H1 (cell line): Measurements from ENCODE around the gene SEC63. TPM values are rescaled to one million over a fixed set of nuclear protein-coding genes. Genes with fewer than 3 reads are reported as not detected.
"Not testable (repeated sequence)": the region's sequence is repeated elsewhere in the genome, so short reads cannot be mapped to it uniquely, and the experiment has no call there.

ENCODE experiments used
- CTCF ChIA-PET: fragments of 300-600 bp; sonication (Branson Sonifier 250); formaldehyde crosslinking; loops from one replicate; lab custom pipeline; 2021; ENCODE audit not compliant: partially characterized antibody; lab: Charles Lee
- POLR2A ChIA-PET: fragments of 300-600 bp; sonication (Branson Sonifier 250); formaldehyde crosslinking; loops from one replicate; lab custom pipeline; 2021; ENCODE audit warnings: inconsistent platforms; ENCODE audit not compliant: partially characterized antibody; lab: Charles Lee
- DNase-seq, 2 experiments: peaks; one replicate each; pipeline versions ENCODE4 v3.0.0 to v3.0.0-alpha.2; 2010 to 2022; ENCODE audit warnings: low spot score in 2 of 2, low read depth in 1 of 2, mixed read lengths in 1 of 2
- FAIRE-seq: peaks from 2 replicates; lab custom pipeline; 2011; peaks lifted over from hg19 to GRCh38; lab: Jason Lieb, UNC
- H2AFZ ChIP-seq: 2 replicates; pipeline ENCODE4 v1.8.1; 2012; ENCODE audit warnings: low read length, inconsistent platforms
- H2AK5ac ChIP-seq: 2 replicates; pipeline ENCODE4 v1.6.1; 2013; ENCODE audit warnings: low read depth, low read length
- H2BK120ac ChIP-seq: replicated peaks from 2 replicates; pipeline ENCODE3; 2013; ENCODE audit warnings: low read depth, low read length, inconsistent platforms
- H2BK12ac ChIP-seq: 2 replicates; pipeline ENCODE4 v1.6.1; 2013; ENCODE audit warnings: low read depth, low read length
- H2BK15ac ChIP-seq: 2 replicates; pipeline ENCODE4 v1.6.1; 2013; ENCODE audit warnings: low read length
- H2BK20ac ChIP-seq: 2 replicates; pipeline ENCODE4 v1.6.1; 2013; ENCODE audit warnings: low read length
- H2BK5ac ChIP-seq: 2 replicates; pipeline ENCODE4 v1.6.1; 2013; ENCODE audit warnings: low read depth, low read length
- H3K14ac ChIP-seq: 2 replicates; pipeline ENCODE4 v1.6.1; 2013; ENCODE audit warnings: inconsistent platforms; ENCODE audit not compliant: insufficient read length
- H3K18ac ChIP-seq: 2 replicates; pipeline ENCODE4 v1.6.1; 2013; ENCODE audit warnings: low read length; ENCODE audit errors: extremely low read depth
- H3K23ac ChIP-seq: 2 replicates; pipeline ENCODE4 v1.6.1; 2013; ENCODE audit warnings: inconsistent platforms; ENCODE audit not compliant: insufficient read length
- H3K23me2 ChIP-seq: 2 replicates; pipeline ENCODE4 v1.6.1; 2013; ENCODE audit warnings: low read depth, low read length
- H3K27ac ChIP-seq: 2 replicates; pipeline ENCODE4 v1.6.1; 2011; ENCODE audit warnings: low read depth, low read length, inconsistent platforms
- H3K27me3 ChIP-seq, 4 experiments: replicated peaks in 1 of 4; 1 replicate in 1 of 4; 2 replicates in 3 of 4; pipeline versions ENCODE4 v1.6.1 to v1.8.1; 2011 to 2013; ENCODE audit warnings: low read length in 3 of 4, mild to moderate bottlenecking in 3 of 4, inconsistent platforms in 2 of 4, mixed read lengths in 2 of 4, moderate library complexity in 1 of 4; ENCODE audit not compliant: control insufficient read depth in 3 of 4, insufficient read depth in 3 of 4; ENCODE audit errors: extremely low read depth in 1 of 4
- H3K36me3 ChIP-seq, 4 experiments: 2 replicates each; pipeline versions ENCODE4 v1.6.1 to v1.8.1; 2011 to 2013; ENCODE audit warnings: mild to moderate bottlenecking in 4 of 4, low read length in 3 of 4, moderate library complexity in 2 of 4, control low read depth in 1 of 4, inconsistent platforms in 1 of 4; ENCODE audit not compliant: insufficient read depth in 4 of 4, control insufficient read depth in 2 of 4
- H3K4ac ChIP-seq: replicated peaks from 2 replicates; pipeline ENCODE3; 2013; ENCODE audit warnings: low read length, low read depth, mixed read lengths, inconsistent platforms; ENCODE audit not compliant: insufficient read length
- H3K4me1 ChIP-seq, 4 experiments: replicated peaks in 1 of 4; 1 replicate in 1 of 4; 2 replicates in 3 of 4; pipeline versions ENCODE4 v1.6.1 to v1.8.1; 2011 to 2013; ENCODE audit warnings: low read length in 3 of 4, inconsistent platforms in 2 of 4, mixed read lengths in 1 of 4; ENCODE audit not compliant: insufficient read depth in 4 of 4, control insufficient read depth in 3 of 4
- H3K4me2 ChIP-seq, 2 experiments: 2 replicates each; pipeline versions ENCODE4 v1.6.1 to v1.8.1; 2011 to 2013; ENCODE audit warnings: low read depth in 2 of 2, low read length in 2 of 2, control low read depth in 1 of 2, inconsistent platforms in 1 of 2, mild to moderate bottlenecking in 1 of 2; ENCODE audit not compliant: insufficient read depth in 1 of 2
- H3K4me3 ChIP-seq, 4 experiments: fragments of 200-600, 300-600 bp in 1 of 4; sonication (generic), shearing (Covaris generic), sonication (Bioruptor Twin) in 1 of 4; 2 replicates each; pipeline versions ENCODE4 v1.5.1 to v1.8.1; 2011 to 2016; ENCODE audit warnings: low read length in 4 of 4, low read depth in 3 of 4, control low read depth in 2 of 4, inconsistent platforms in 2 of 4, mild to moderate bottlenecking in 2 of 4, mixed read lengths in 1 of 4, moderate library complexity in 1 of 4; ENCODE audit not compliant: insufficient read depth in 2 of 4; ENCODE audit errors: extremely low read depth in 1 of 4
- H3K56ac ChIP-seq: replicated peaks from 2 replicates; pipeline ENCODE3; 2013; ENCODE audit warnings: low read depth, mild to moderate bottlenecking, mixed read lengths, low read length, inconsistent platforms; ENCODE audit not compliant: insufficient read length
- H3K79me1 ChIP-seq: 2 replicates; pipeline ENCODE4 v1.6.1; 2013; ENCODE audit warnings: low read depth, low read length, control low read depth
- H3K79me2 ChIP-seq, 2 experiments: 2 replicates each; pipeline versions ENCODE4 v1.6.1 to v1.8.1; 2012 to 2013; ENCODE audit warnings: low read length in 2 of 2, mild to moderate bottlenecking in 2 of 2, inconsistent platforms in 1 of 2; ENCODE audit not compliant: insufficient read depth in 2 of 2, control insufficient read depth in 1 of 2
- H3K9ac ChIP-seq, 4 experiments: replicated peaks in 1 of 4; 1 replicate in 1 of 4; 2 replicates in 3 of 4; pipeline versions ENCODE4 v1.6.1 to v1.8.1; 2011 to 2013; ENCODE audit warnings: low read depth in 3 of 4, low read length in 3 of 4, control low read depth in 2 of 4, mild to moderate bottlenecking in 2 of 4, moderate library complexity in 2 of 4, inconsistent platforms in 1 of 4; ENCODE audit errors: extremely low read depth in 1 of 4
- H3K9me3 ChIP-seq, 2 experiments: 2 replicates each; pipeline versions ENCODE4 v1.6.1 to v1.8.1; 2012 to 2013; ENCODE audit warnings: mild to moderate bottlenecking in 2 of 2, moderate library complexity in 2 of 2, control low read depth in 1 of 2, inconsistent platforms in 1 of 2, low read depth in 1 of 2, low read length in 1 of 2, mixed read lengths in 1 of 2; ENCODE audit not compliant: insufficient read depth in 2 of 2
- H4K20me1 ChIP-seq, 2 experiments: replicated peaks in 1 of 2; 2 replicates each; pipeline versions ENCODE3 to v1.8.1; 2011 to 2013; ENCODE audit warnings: inconsistent platforms in 2 of 2, low read length in 2 of 2, mild to moderate bottlenecking in 1 of 2; ENCODE audit not compliant: insufficient read depth in 2 of 2, control insufficient read depth in 1 of 2
- H4K5ac ChIP-seq: 2 replicates; pipeline ENCODE4 v1.6.1; 2013; ENCODE audit warnings: low read length, low read depth, mixed read lengths, inconsistent platforms; ENCODE audit not compliant: insufficient read length
- H4K8ac ChIP-seq: 2 replicates; pipeline ENCODE4 v1.8.0; 2013; ENCODE audit warnings: mild to moderate bottlenecking, moderate library complexity, low read length, inconsistent platforms; ENCODE audit not compliant: insufficient read depth; ENCODE audit errors: extremely low read depth
- H4K91ac ChIP-seq: replicated peaks from 2 replicates; pipeline ENCODE3; 2013; ENCODE audit warnings: low read length, mixed read lengths, inconsistent platforms; ENCODE audit not compliant: insufficient read length
- WGBS, 2 experiments: shearing (Covaris generic) in 1 of 2; methylation state at CpG; one replicate each; pipeline versions ENCODE4 v1.1.6 to v1.1.7; 2013 to 2015; ENCODE audit warnings: low lambda C conversion rate in 2 of 2, mixed read lengths in 2 of 2, inconsistent platforms in 1 of 2, low coverage in 1 of 2, missing lambda C conversion rate in 1 of 2; ENCODE audit not compliant: insufficient replicate concordance in 2 of 2, insufficient coverage in 1 of 2, insufficient read length in 1 of 2; ENCODE audit errors: extremely low coverage in 1 of 2, missing lambda C conversion rate in 1 of 2; 5-methylcytosine and 5-hydroxymethylcytosine counted together
- polyA plus RNA-seq, 7 experiments: library from polyadenylated mRNA; depleted of rRNA in 3 of 7; stranded (reverse) in 5 of 7; unstranded in 2 of 7; fragments of >200 nt in 5 of 7; fragments of 200-250 nt in 2 of 7; gene quantifications; 1 replicate in 5 of 7; 2 replicates in 1 of 7; 4 replicates in 1 of 7; pipeline versions ENCODE4 v1.2.1 to v1.2.3, GENCODE V29; 2011 to 2013; ENCODE audit warnings: missing spikeins in 2 of 7, mixed read lengths in 2 of 7
- total RNA-seq: library from RNA; stranded (reverse); fragmentation: NEBNext Ultra II Directional; extraction: Animal tissue kit (Norgen Biotek cat#: 25700); gene quantifications from 2 replicates; pipeline ENCODE4 v1.2.1, GENCODE V29; 2021

Gene SEC63
- total and polyA plus RNA-seq, 2 of the 8 experiments (the other 6 are each of a cell fraction or from before 2014, with no cell fraction given): 17.3 to 121 TPM

DNA sequence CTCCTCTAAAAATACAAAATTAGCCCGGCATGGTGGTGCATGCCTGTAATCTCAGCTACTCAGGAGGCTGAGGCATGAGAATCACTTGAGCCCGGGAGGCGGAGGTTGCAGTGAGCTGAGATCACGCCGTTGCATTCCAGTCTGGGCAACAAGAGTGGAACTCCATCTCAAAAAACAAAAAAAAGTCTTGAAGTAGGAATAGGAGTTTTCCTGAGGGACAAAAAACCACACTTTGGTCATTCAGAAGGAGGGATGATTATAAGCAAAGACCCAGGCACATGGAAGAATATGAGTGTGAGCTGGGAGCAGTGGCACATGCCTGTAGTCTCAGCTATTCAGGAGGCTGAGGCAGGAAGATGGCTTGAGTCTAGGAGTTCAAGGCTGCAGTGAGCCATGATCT is 42.3 kb upstream of the SEC63 start:
- H3K14ac ChIP-seq, H3K79me1 ChIP-seq, H3K56ac ChIP-seq, DNase-seq, H4K20me1 ChIP-seq, H2BK5ac ChIP-seq, H3K4me2 ChIP-seq, H3K9me3 ChIP-seq, H3K79me2 ChIP-seq, H4K5ac ChIP-seq, H2AFZ ChIP-seq, H3K9ac ChIP-seq, H3K23me2 ChIP-seq, H3K27ac ChIP-seq, H2BK20ac ChIP-seq, H2BK120ac ChIP-seq, H2AK5ac ChIP-seq, H2BK15ac ChIP-seq, H3K18ac ChIP-seq, POLR2A ChIA-PET, H3K23ac ChIP-seq, FAIRE-seq, H3K4me3 ChIP-seq, H3K4ac ChIP-seq, H3K27me3 ChIP-seq, H2BK12ac ChIP-seq, H3K36me3 ChIP-seq, H4K91ac ChIP-seq, H4K8ac ChIP-seq: not testable (repeated sequence)
- 96% methylated on average over 5 of the region's 5 CpGs; no CpG with 5 or more reads in 1 of the 2 experiments for WGBS, 2 experiments
- CTCF ChIA-PET: interaction anchor here (1.4 kb wide), 1 partner anchor 10 kb away, joined by 3 read pairs; no protein-coding TSS in a partner anchor
- H3K4me1 ChIP-seq: peaks cover 2 to 14% (median 7%) of the 10 kb centered on the region in 4 experiments; a peak in 4 of 7 replicates
